ENCODE results near the gene SPA17.

GRCh38 chr11:124676386-124676785 lies 2.7 kb downstream of the SPA17 start:
- no peak for TF ChIP-seq CTCF (conservative IDR thresholded peaks at IDR 0.05; ENCODE audit: low read length)
- TF ChIP-seq EZH2phosphoT487 (IDR thresholded peaks at IDR 0.05; ENCODE audit: borderline replicate concordance), result no peak

All from Loucy (cell line).